Measurements from ENCODE around the gene SEZ6.

GRCh38 chr17:28910534-28910933 is 95.3 kb downstream of the SEZ6 start:
- TF ChIP-seq CTCF (IDR thresholded peaks at IDR 0.05) (no peak), TCF7L2 (IDR thresholded peaks at IDR 0.05; ENCODE audit: low read depth, low read length) (no peak), SIN3A (IDR thresholded peaks at IDR 0.05; ENCODE audit: borderline replicate concordance, insufficient read depth, low read depth, low read length) (no peak), POLR2AphosphoS5 (IDR thresholded peaks at IDR 0.05; ENCODE audit: low read depth, low read length) (no peak)

Data from Panc1 (cell line).